SK-N-SH (cell line): ENCODE results near the gene NRL. TPM values are rescaled to one million over a fixed set of nuclear protein-coding genes. Genes with fewer than 3 reads are reported as not detected.

Source experiments
- CTCF ChIA-PET: fragments of 300-600, 350-600 bp; formaldehyde crosslinking; extraction: SDS; loops from one replicate; lab custom pipeline; 2021; lab: Yijun Ruan, JAX
- POLR2A ChIA-PET: fragments of 350-600 bp; sonication (Branson Sonifier 250); formaldehyde crosslinking; extraction: SDS; loops from one replicate; lab custom pipeline; 2020; ENCODE audit warnings: antibody characterized with exemption, inconsistent platforms; lab: Yijun Ruan, JAX
- DNase-seq: peaks from one replicate; pipeline ENCODE4 v3.0.0; 2012
- H2AFZ ChIP-seq: fragments of 200-600 bp; sonication (generic); 2 replicates; pipeline ENCODE4 v1.8.1; 2016; ENCODE audit warnings: antibody characterized with exemption, mild to moderate bottlenecking, low read depth
- H3F3A ChIP-seq: fragments of 200-600 bp; sonication (generic); replicated peaks from 2 replicates; pipeline ENCODE3; 2016; ENCODE audit warnings: antibody characterized with exemption, mild to moderate bottlenecking; ENCODE audit not compliant: insufficient read depth
- H3K27ac ChIP-seq, 2 experiments: fragments of 200-500 bp in 1 of 2; fragments of 200-600 bp in 1 of 2; sonication (Bioruptor generic) in 1 of 2; sonication (generic), shearing (Covaris generic) in 1 of 2; 2 replicates each; pipeline versions ENCODE4 v1.5.1 to v1.6.1; 2014 to 2016; ENCODE audit warnings: low read depth in 2 of 2, inconsistent platforms in 1 of 2, low read length in 1 of 2, mild to moderate bottlenecking in 1 of 2, mixed read lengths in 1 of 2
- H3K27me3 ChIP-seq: fragments of 200-600 bp; sonication (generic), shearing (Covaris generic); 2 replicates; pipeline ENCODE4 v1.6.1; 2016; ENCODE audit warnings: mixed run types; ENCODE audit not compliant: insufficient read depth
- H3K36me3 ChIP-seq, 2 experiments: fragments of 200-500 bp in 1 of 2; fragments of 200-600 bp in 1 of 2; sonication (Bioruptor generic) in 1 of 2; sonication (generic) in 1 of 2; replicated peaks in 1 of 2; 2 replicates each; pipeline versions ENCODE3 to v1.5.1; 2014 to 2016; ENCODE audit warnings: low read length in 1 of 2, mild to moderate bottlenecking in 1 of 2; ENCODE audit not compliant: insufficient read depth in 2 of 2, control insufficient read depth in 1 of 2
- H3K4me1 ChIP-seq, 2 experiments: fragments of 200-500 bp in 1 of 2; fragments of 200-600 bp in 1 of 2; sonication (Bioruptor generic) in 1 of 2; sonication (generic), shearing (Covaris generic) in 1 of 2; 2 replicates each; pipeline versions ENCODE4 v1.5.1 to v1.6.1; 2014 to 2016; ENCODE audit warnings: low read depth in 1 of 2, low read length in 1 of 2, mixed run types in 1 of 2; ENCODE audit not compliant: insufficient read depth in 2 of 2, control insufficient read depth in 1 of 2
- H3K4me2 ChIP-seq: fragments of 200-600 bp; sonication (generic), shearing (Covaris generic); 2 replicates; pipeline ENCODE4 v1.6.1; 2017; ENCODE audit warnings: mixed run types
- H3K4me3 ChIP-seq, 2 experiments: fragments of 200-500 bp in 1 of 2; fragments of 200-600 bp in 1 of 2; sonication (Bioruptor generic) in 1 of 2; sonication (generic), shearing (Covaris generic) in 1 of 2; 2 replicates each; pipeline versions ENCODE4 v1.5.1 to v1.8.1; 2014 to 2016; ENCODE audit warnings: low read depth in 2 of 2, inconsistent platforms in 1 of 2, low read length in 1 of 2, mild to moderate bottlenecking in 1 of 2, mixed read lengths in 1 of 2, moderate library complexity in 1 of 2
- H3K79me2 ChIP-seq: fragments of 200-600 bp; sonication (generic); 2 replicates; pipeline ENCODE4 v1.8.1; 2017; ENCODE audit warnings: mild to moderate bottlenecking; ENCODE audit not compliant: insufficient read depth
- H3K9ac ChIP-seq: fragments of 200-600 bp; sonication (generic); 2 replicates; pipeline ENCODE4 v1.6.1; 2017; ENCODE audit warnings: mixed run types
- H3K9me2 ChIP-seq: fragments of 200-600 bp; sonication (generic); 2 replicates; pipeline ENCODE4 v1.6.1; 2017; ENCODE audit warnings: mixed run types
- H3K9me3 ChIP-seq: fragments of 200-600 bp; sonication (generic); 2 replicates; pipeline ENCODE4 v1.6.1; 2017; ENCODE audit warnings: mixed run types, mild to moderate bottlenecking, moderate library complexity
- H4K20me1 ChIP-seq: fragments of 200-600 bp; sonication (generic); 2 replicates; pipeline ENCODE4 v1.6.1; 2017; ENCODE audit warnings: mild to moderate bottlenecking, mixed run types; ENCODE audit not compliant: insufficient read depth
- ELF1 ChIP-seq: IDR thresholded peaks from 2 replicates; pipeline ENCODE4 v1.4.0; 2012
- EZH2phosphoT487 ChIP-seq: fragments of 200-600 bp; sonication (generic); IDR thresholded peaks from 2 replicates; pipeline ENCODE4 v1.6.1; 2017; ENCODE audit warnings: low read depth, mixed run types, mild to moderate bottlenecking, antibody characterized with exemption, moderate library complexity, borderline replicate concordance
- FOSL2 ChIP-seq: IDR thresholded peaks from 2 replicates; pipeline ENCODE4 v1.4.0; 2012; ENCODE audit warnings: low read depth, mild to moderate bottlenecking, moderate library complexity, borderline replicate concordance
- GATA2 ChIP-seq: sonication (generic); formaldehyde crosslinking; IDR thresholded peaks from 2 replicates; pipeline ENCODE4 v1.5.0; 2020; ENCODE audit warnings: mild to moderate bottlenecking, missing genetic modification reagents
- NRF1 ChIP-seq: IDR thresholded peaks from 2 replicates; pipeline ENCODE4 v1.6.1; 2012; ENCODE audit warnings: low read depth, mild to moderate bottlenecking, low read length
- POLR2AphosphoS5 ChIP-seq: IDR thresholded peaks from 2 replicates; pipeline ENCODE4 v1.6.1; 2012; ENCODE audit warnings: low read depth, low read length
- RFX5 ChIP-seq: IDR thresholded peaks from 2 replicates; pipeline ENCODE4 v1.6.1; 2012; ENCODE audit warnings: mild to moderate bottlenecking, improper control_type of control experiment, low read length
- RXRA ChIP-seq: IDR thresholded peaks from 2 replicates; pipeline ENCODE4 v1.4.0; 2012; ENCODE audit warnings: low read depth, mild to moderate bottlenecking, borderline replicate concordance
- WGBS: methylation state at CpG from one replicate; pipeline ENCODE4 v1.1.6; 2017; ENCODE audit warnings: low lambda C conversion rate; 5-methylcytosine and 5-hydroxymethylcytosine counted together
- polyA plus RNA-seq, 3 experiments: library from polyadenylated mRNA; depleted of rRNA; stranded (reverse); fragments of >200 nt; gene quantifications; 2 replicates each; pipeline ENCODE4 v1.2.3, GENCODE V29; 2012
- TF ChIP-seq, protein P1 (sequence below): IDR thresholded peaks from 2 replicates; pipeline ENCODE4 v1.6.1; 2012; ENCODE audit warnings: mild to moderate bottlenecking, low read depth, low read length, moderate library complexity
- TF ChIP-seq, protein P2 (sequence below): fragments of 150-350 bp; IDR thresholded peaks from 2 replicates; pipeline ENCODE4 v1.6.1; 2016; ENCODE audit warnings: mild to moderate bottlenecking, low read depth, low read length
- TF ChIP-seq, protein P3 (sequence below): IDR thresholded peaks from 2 replicates; pipeline ENCODE4 v1.4.0; 2012; ENCODE audit warnings: low read depth
- TF ChIP-seq, protein P4 (sequence below): fragments of 150-350 bp; IDR thresholded peaks from 2 replicates; pipeline ENCODE4 v1.6.1; 2017; ENCODE audit warnings: antibody characterized with exemption, low read length, low read depth, borderline replicate concordance
- TF ChIP-seq, protein P5 (sequence below): fragments of 200-600 bp; sonication (generic); IDR thresholded peaks from 2 replicates; pipeline ENCODE4 v1.6.1; 2017; ENCODE audit warnings: antibody characterized with exemption, mild to moderate bottlenecking, moderate library complexity
- TF ChIP-seq, protein P6 (sequence below): IDR thresholded peaks from 2 replicates; pipeline ENCODE4 v1.4.0; 2012; ENCODE audit warnings: low read depth, borderline replicate concordance

The NRL gene
- polyA plus RNA-seq, 1 of the 3 experiments (the other 2 are of a cell fraction), result 0.76 TPM

DNA sequence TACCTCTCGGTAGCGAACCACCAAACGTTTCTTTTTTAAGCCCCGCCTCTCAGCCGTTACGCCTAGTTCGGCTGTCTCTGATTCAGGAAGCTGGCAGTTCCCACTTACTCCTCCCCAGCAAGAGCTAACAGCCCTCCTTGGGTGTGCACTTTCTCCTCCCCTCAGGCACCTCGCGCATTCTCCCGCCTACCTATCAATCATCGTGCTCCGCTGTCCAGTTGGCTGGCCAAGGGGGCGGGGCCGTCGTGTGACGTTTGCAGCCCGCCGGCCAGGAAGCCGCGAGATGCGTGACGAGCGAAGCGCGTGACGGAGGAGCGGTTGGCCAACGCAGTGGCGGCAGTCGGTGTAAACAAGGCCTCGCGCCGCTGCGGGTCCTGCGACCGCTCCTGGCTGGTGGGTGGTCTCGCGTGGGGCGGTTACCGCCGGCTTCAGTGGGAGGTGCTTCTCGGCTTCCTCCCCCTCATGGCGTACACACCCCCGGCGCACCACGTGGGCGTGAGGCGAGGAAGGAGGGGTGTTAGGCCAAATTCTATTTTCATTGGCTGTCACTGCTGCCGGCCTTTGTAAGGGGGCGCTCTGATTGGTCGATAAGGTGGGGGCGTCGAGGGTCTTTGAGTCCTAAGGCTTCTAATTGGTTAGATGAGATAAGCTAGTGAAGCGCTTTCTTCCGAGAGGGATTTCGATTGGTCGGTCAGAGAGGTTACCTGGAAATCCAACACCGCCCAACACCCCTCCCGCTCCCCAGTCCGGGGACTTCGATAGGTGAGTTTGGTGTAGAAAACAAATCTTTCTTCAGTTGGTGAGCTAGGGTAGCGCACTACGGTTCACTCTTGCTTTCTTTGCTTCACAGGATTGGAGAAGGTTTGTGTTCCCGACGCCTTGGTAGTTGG lies at the start of gene NRL, which contains the start of gene DCAF11 (continued):
- TF ChIP-seq, protein P1, sequence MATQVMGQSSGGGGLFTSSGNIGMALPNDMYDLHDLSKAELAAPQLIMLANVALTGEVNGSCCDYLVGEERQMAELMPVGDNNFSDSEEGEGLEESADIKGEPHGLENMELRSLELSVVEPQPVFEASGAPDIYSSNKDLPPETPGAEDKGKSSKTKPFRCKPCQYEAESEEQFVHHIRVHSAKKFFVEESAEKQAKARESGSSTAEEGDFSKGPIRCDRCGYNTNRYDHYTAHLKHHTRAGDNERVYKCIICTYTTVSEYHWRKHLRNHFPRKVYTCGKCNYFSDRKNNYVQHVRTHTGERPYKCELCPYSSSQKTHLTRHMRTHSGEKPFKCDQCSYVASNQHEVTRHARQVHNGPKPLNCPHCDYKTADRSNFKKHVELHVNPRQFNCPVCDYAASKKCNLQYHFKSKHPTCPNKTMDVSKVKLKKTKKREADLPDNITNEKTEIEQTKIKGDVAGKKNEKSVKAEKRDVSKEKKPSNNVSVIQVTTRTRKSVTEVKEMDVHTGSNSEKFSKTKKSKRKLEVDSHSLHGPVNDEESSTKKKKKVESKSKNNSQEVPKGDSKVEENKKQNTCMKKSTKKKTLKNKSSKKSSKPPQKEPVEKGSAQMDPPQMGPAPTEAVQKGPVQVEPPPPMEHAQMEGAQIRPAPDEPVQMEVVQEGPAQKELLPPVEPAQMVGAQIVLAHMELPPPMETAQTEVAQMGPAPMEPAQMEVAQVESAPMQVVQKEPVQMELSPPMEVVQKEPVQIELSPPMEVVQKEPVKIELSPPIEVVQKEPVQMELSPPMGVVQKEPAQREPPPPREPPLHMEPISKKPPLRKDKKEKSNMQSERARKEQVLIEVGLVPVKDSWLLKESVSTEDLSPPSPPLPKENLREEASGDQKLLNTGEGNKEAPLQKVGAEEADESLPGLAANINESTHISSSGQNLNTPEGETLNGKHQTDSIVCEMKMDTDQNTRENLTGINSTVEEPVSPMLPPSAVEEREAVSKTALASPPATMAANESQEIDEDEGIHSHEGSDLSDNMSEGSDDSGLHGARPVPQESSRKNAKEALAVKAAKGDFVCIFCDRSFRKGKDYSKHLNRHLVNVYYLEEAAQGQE, result no peak
- TF ChIP-seq EZH2phosphoT487 (no peak), RXRA (no peak)
- TF ChIP-seq, protein P2, sequence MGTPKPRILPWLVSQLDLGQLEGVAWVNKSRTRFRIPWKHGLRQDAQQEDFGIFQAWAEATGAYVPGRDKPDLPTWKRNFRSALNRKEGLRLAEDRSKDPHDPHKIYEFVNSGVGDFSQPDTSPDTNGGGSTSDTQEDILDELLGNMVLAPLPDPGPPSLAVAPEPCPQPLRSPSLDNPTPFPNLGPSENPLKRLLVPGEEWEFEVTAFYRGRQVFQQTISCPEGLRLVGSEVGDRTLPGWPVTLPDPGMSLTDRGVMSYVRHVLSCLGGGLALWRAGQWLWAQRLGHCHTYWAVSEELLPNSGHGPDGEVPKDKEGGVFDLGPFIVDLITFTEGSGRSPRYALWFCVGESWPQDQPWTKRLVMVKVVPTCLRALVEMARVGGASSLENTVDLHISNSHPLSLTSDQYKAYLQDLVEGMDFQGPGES, result peak; percentile 94
- TF ChIP-seq, protein P3, sequence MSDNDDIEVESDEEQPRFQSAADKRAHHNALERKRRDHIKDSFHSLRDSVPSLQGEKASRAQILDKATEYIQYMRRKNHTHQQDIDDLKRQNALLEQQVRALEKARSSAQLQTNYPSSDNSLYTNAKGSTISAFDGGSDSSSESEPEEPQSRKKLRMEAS, result peak; percentile 94
- TF ChIP-seq, all 33 proteins: peak for 13

DNA sequence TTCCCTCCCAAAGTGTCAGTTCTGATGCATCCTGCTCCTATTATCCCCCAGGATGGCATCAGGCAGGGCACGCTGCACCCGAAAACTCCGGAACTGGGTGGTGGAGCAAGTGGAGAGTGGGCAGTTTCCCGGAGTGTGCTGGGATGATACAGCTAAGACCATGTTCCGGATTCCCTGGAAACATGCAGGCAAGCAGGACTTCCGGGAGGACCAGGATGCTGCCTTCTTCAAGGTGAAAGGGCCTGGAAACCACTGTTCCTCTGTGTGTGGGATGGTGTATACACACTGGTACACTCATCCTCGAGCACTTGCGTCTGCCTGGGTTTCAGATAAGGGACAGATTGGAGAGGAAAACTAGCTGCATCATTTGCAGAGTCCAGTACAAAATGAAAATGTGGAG lies 47.3 kb upstream of the NRL start:
- Histone ChIP-seq H4K20me1 (peaks cover 4% of the 10 kb centered on the region; the same call in 1 of the 2 replicates), H3K9ac (peak overlapping the region; percentile 79), H3K9me3 (no peaks in the 10 kb centered on the region), H3K27me3 (no peaks in the 10 kb centered on the region), H3K4me3 (peak overlapping the region; percentile 75 to 77), H3K79me2 (peaks cover 23% of the 10 kb centered on the region), H3K36me3 (peaks cover 26 to 59% of the 10 kb centered on the region in 2 experiments), H3F3A (peaks cover 17% of the 10 kb centered on the region), H3K4me1 (peaks cover 4 to 22% of the 10 kb centered on the region in 2 experiments; a peak in 1 of 4 replicates), H3K4me2 (peak overlapping the region; percentile 97), H2AFZ (no peak overlapping the region), H3K9me2 (no peaks in the 10 kb centered on the region), H3K27ac (peak overlapping the region in 1 of 2 experiments; percentile 96; a peak in 2 of 4 replicates)
- CTCF ChIA-PET, result interaction anchor here (1.2 to 3.5 kb wide), 15 partner anchors 8 to 858 kb away, joined by 3 to 38 read pairs (median 16); partner anchors contain the start of genes DCAF11, NRL, PSME1 and PSME2
- TF ChIP-seq, protein P2, result no peak
- TF ChIP-seq RFX5 (no peak), EZH2phosphoT487 (no peak), NRF1 (no peak), ELF1 (no peak), GATA2 (CRISPR knock-in tag) (no peak), FOSL2 (no peak), POLR2AphosphoS5 (no peak)
- TF ChIP-seq, protein P4, sequence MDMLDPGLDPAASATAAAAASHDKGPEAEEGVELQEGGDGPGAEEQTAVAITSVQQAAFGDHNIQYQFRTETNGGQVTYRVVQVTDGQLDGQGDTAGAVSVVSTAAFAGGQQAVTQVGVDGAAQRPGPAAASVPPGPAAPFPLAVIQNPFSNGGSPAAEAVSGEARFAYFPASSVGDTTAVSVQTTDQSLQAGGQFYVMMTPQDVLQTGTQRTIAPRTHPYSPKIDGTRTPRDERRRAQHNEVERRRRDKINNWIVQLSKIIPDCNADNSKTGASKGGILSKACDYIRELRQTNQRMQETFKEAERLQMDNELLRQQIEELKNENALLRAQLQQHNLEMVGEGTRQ, result no peak
- TF ChIP-seq, protein P5, sequence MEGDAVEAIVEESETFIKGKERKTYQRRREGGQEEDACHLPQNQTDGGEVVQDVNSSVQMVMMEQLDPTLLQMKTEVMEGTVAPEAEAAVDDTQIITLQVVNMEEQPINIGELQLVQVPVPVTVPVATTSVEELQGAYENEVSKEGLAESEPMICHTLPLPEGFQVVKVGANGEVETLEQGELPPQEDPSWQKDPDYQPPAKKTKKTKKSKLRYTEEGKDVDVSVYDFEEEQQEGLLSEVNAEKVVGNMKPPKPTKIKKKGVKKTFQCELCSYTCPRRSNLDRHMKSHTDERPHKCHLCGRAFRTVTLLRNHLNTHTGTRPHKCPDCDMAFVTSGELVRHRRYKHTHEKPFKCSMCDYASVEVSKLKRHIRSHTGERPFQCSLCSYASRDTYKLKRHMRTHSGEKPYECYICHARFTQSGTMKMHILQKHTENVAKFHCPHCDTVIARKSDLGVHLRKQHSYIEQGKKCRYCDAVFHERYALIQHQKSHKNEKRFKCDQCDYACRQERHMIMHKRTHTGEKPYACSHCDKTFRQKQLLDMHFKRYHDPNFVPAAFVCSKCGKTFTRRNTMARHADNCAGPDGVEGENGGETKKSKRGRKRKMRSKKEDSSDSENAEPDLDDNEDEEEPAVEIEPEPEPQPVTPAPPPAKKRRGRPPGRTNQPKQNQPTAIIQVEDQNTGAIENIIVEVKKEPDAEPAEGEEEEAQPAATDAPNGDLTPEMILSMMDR, result no peak
- TF ChIP-seq, protein P6, sequence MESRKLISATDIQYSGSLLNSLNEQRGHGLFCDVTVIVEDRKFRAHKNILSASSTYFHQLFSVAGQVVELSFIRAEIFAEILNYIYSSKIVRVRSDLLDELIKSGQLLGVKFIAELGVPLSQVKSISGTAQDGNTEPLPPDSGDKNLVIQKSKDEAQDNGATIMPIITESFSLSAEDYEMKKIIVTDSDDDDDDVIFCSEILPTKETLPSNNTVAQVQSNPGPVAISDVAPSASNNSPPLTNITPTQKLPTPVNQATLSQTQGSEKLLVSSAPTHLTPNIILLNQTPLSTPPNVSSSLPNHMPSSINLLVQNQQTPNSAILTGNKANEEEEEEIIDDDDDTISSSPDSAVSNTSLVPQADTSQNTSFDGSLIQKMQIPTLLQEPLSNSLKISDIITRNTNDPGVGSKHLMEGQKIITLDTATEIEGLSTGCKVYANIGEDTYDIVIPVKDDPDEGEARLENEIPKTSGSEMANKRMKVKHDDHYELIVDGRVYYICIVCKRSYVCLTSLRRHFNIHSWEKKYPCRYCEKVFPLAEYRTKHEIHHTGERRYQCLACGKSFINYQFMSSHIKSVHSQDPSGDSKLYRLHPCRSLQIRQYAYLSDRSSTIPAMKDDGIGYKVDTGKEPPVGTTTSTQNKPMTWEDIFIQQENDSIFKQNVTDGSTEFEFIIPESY, result no peak
- DNase-seq, result no peak
- POLR2A ChIA-PET, result interaction anchor here (0.9 to 5.2 kb wide), 9 partner anchors 9 to 110 kb away, joined by 3 to 50 read pairs (median 5); partner anchors contain the start of genes CARMIL3, DCAF11, NRL and PSME1
- WGBS, result 83% methylated on average over 8 of the region's 8 CpGs
